ENCODE data around the gene POLG2. TPM values are rescaled to one million over a fixed set of nuclear protein-coding genes. Genes with fewer than 3 reads are reported as not detected.

POLG2 gene
- total RNA-seq, 4 donors from 2014 or later, result 10.6 to 15.0 (median 13.1) TPM

- no peaks in the 10 kb centered on the region for H3K27me3 ChIP-seq
- H3K36me3 ChIP-seq, result peaks cover 49 to 51% of the 10 kb centered on the region in 2 donors
- no peak overlapping the region for H3K4me3 ChIP-seq (replicated peaks in 1 of 3)
- no peaks in the 10 kb centered on the region for H3K9me3 ChIP-seq
- H3K27ac ChIP-seq, result no peak overlapping the region
- intact Hi-C loops (cut with DNase I), result no loop called here
- no peaks in the 10 kb centered on the region for H3K4me1 ChIP-seq
- no peak for DNase-seq
- WGBS, 2 donors, result 94 to 97% methylated on average over 1 of the region's 1 CpG
- no peak for TF ChIP-seq CTCF (IDR thresholded peaks at IDR 0.05)
- TF ChIP-seq POLR2A (IDR thresholded peaks at IDR 0.05), result no peak
Observed at GRCh38 chr17:64515829-64516228, 19.0 kb upstream of the POLG2 start.

DNA sequence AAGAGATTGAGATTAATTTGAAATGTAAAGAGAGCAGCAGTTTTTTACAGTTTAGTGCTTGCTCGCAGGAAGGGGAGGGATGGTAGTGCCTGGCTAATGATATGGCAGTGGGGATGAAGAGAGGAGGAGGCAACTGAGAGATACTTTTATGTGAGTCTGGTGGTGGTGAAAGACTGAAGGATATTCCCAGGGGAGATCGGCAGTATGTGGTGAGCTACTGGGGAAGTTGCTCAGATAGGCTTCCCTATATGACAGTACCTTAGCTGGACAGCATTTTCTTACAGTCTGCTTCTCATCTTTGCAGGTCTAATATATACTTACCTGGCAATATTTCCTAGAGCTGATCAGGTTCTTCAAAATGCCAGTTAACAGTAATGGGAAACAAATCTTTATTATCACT is 18.6 kb upstream of the POLG2 start:
- DNase-seq, result no peak
- WGBS, 2 donors, result 86 to 88% methylated on average over 2 of the region's 2 CpGs
- Histone ChIP-seq H3K27ac (no peak overlapping the region), H3K4me1 (no peaks in the 10 kb centered on the region), H3K4me3 (replicated peaks in 1 of 3) (no peak overlapping the region), H3K9me3 (no peaks in the 10 kb centered on the region), H3K36me3 (peaks cover 53 to 55% of the 10 kb centered on the region in 2 donors), H3K27me3 (no peaks in the 10 kb centered on the region)
- TF ChIP-seq POLR2A (IDR thresholded peaks at IDR 0.05) (no peak), CTCF (IDR thresholded peaks at IDR 0.05) (no peak)
- intact Hi-C loops (cut with DNase I), result no loop called here

DNA sequence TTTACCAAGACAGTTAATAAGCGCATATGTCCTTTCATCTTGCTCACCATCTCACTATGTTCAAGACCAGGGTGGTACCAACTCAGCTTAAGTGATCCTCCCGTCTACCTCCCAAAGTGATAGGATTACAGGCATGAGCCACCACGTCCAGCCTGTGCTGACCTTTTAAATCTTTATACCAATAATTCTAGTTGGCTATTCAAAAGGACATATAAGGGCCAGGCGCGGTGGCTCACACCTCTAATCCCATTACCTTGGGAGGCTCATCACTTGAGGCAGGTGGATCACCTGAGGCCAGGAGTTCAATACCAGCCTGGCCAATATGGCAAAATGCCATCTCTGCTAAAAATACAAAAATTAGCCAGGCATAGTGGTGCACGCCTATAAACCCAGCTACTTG is 12.3 kb upstream of the POLG2 start:
- Histone ChIP-seq H3K36me3 (peaks cover 37 to 42% of the 10 kb centered on the region in 2 donors), H3K4me1 (peaks cover 11 to 21% of the 10 kb centered on the region in 2 donors), H3K27ac (no peak overlapping the region), H3K4me3 (replicated peaks in 1 of 3) (no peak overlapping the region), H3K27me3 (no peaks in the 10 kb centered on the region), H3K9me3 (no peaks in the 10 kb centered on the region)
- WGBS, 2 donors, result 92 to 93% methylated on average over 6 of the region's 6 CpGs
- DNase-seq, result no peak
- TF ChIP-seq POLR2A (IDR thresholded peaks at IDR 0.05), result no peak
- TF ChIP-seq CTCF (IDR thresholded peaks at IDR 0.05), result no peak
- intact Hi-C loops (cut with DNase I), result no loop called here

- Histone ChIP-seq H3K27me3 (no peaks in the 10 kb centered on the region), H3K36me3 (peaks cover 42 to 45% of the 10 kb centered on the region in 2 donors), H3K27ac (no peak overlapping the region), H3K4me1 (peaks cover 16 to 26% of the 10 kb centered on the region in 2 donors), H3K4me3 (replicated peaks in 1 of 3) (no peak overlapping the region), H3K9me3 (no peaks in the 10 kb centered on the region)
- TF ChIP-seq CTCF (IDR thresholded peaks at IDR 0.05), result no peak
- no peak for TF ChIP-seq POLR2A (IDR thresholded peaks at IDR 0.05)
- WGBS, 2 donors, result 83 to 95% methylated on average over 2 of the region's 2 CpGs
- intact Hi-C loops (cut with DNase I), result no loop called here
- no peak for DNase-seq
Observed at GRCh38 chr17:64508683-64509082, 11.8 kb upstream of the POLG2 start.

- intact Hi-C loops (cut with DNase I), result no loop called here
Observed at GRCh38 chr17:64507413-64507782, 10.5 kb upstream of the POLG2 start.

More at GRCh38 chr17:64507413-64507782, 10.5 kb upstream of the POLG2 start:
- WGBS, 2 donors, result 0% methylated on average over 13 of the region's 13 CpGs
- H3K4me3 ChIP-seq (replicated peaks in 1 of 3), result peak overlapping the region; percentile 61 to 94 (median 71)
- peak overlapping the region; percentile 99 to 100 (median 100) for H3K27ac ChIP-seq
- H3K9me3 ChIP-seq, result no peaks in the 10 kb centered on the region
- peaks cover 17 to 38% of the 10 kb centered on the region in 2 donors for H3K4me1 ChIP-seq
- DNase-seq, result peak; percentile 23 to 28
- no peaks in the 10 kb centered on the region for H3K27me3 ChIP-seq
- H3K36me3 ChIP-seq, result peaks cover 48 to 50% of the 10 kb centered on the region in 2 donors
- TF ChIP-seq CTCF (IDR thresholded peaks at IDR 0.05) (peak in 3 of 6 experiments; percentile 30 to 47 (median 31)), POLR2A (IDR thresholded peaks at IDR 0.05) (no peak)

All from thyroid gland (tissue), 4 donors.